Renal cortex interstitium (tissue), 15 donors: Measurements from ENCODE around the gene PPP1R2B. TPM values are rescaled to one million over a fixed set of nuclear protein-coding genes. Genes with fewer than 3 reads are reported as not detected.
"Not testable (repeated sequence)": the region's sequence is repeated elsewhere in the genome, so short reads cannot be mapped to it uniquely, and the experiment has no call there.

ENCODE experiments used
- DNase-seq, 11 donors: peaks; one replicate each; pipeline ENCODE4 v3.0.0-alpha.2; 2013; ENCODE audit warnings: low read depth in 9 of 11, low spot score in 4 of 11; ENCODE audit errors: extremely low read depth in 1 of 11
- long read RNA-seq, 16 experiments: transcript quantifications; one replicate each; lab custom pipeline, GENCODE V29; 2026
- polyA plus RNA-seq, 3 donors: library from polyadenylated mRNA; unstranded; fragments of 120-200 nt; gene quantifications; one replicate each; pipeline ENCODE4 v1.2.1, GENCODE V29; 2013; ENCODE audit not compliant: insufficient read length in 3 of 3

PPP1R2B gene
- under 1 TPM in 1 of 3 donors, not detected in 2; 0.08 TPM for polyA plus RNA-seq
- long read RNA-seq, donor 1 = 0 reads
- long read RNA-seq, donor 2, partial matches to known transcripts = 0 of 1 reads
- long read RNA-seq, donor 2, other reads (novel, unspliced or antisense) = 0 of 1 reads
- long read RNA-seq, donor 3, partial matches to known transcripts = 0 of 1 reads
- long read RNA-seq, donor 3, other reads (novel, unspliced or antisense) = 0 of 1 reads
- long read RNA-seq, donor 4 = 0 reads
- long read RNA-seq, donor 5 = 0 reads
- long read RNA-seq, donor 6 = 0 reads
- long read RNA-seq, donor 7, partial matches to known transcripts = 0 of 1 reads
- long read RNA-seq, donor 7, other reads (novel, unspliced or antisense) = 0 of 1 reads
- long read RNA-seq, donor 8 = 0 reads
- long read RNA-seq, donor 9 = 0 reads
- long read RNA-seq, donor 10 = 0 reads
- long read RNA-seq, donor 11, partial matches to known transcripts = 0 of 1 reads
- long read RNA-seq, donor 11, other reads (novel, unspliced or antisense) = 0 of 1 reads
- long read RNA-seq, donor 12 = 0 reads
- long read RNA-seq, donor 13 = 0 reads
- long read RNA-seq, donor 14 = 0 reads
- long read RNA-seq, donor 15, partial matches to known transcripts = 0 of 1 reads
- long read RNA-seq, donor 15, other reads (novel, unspliced or antisense) = 0 of 1 reads
- long read RNA-seq, donor 16 = 0 reads

- no peak for DNase-seq
Measured at GRCh38 chr5:156850206-156850751, at the start of gene PPP1R2B. Gene PPP1R2B, plus strand, starts transcription at chr5:156850295. Its CDS starts 268 bp downstream, at chr5:156850563.

GRCh38 chr5:156800929-156801328, 49.2 kb upstream of the PPP1R2B start:
- no peak for DNase-seq

GRCh38 chr5:156802501-156802900, 47.6 kb upstream of the PPP1R2B start:
- DNase-seq = no peak

GRCh38 chr5:156803404-156803803, 46.7 kb upstream of the PPP1R2B start:
- no peak for DNase-seq

- DNase-seq = no peak
Measured at GRCh38 chr5:156812959-156813358, 37.1 kb upstream of the PPP1R2B start.

- peak in 6 of 11 donors; percentile 3 to 13 (median 6) for DNase-seq
Measured at GRCh38 chr5:156815988-156816599, 34.0 kb upstream of the PPP1R2B start.

- DNase-seq = no peak
Measured at GRCh38 chr5:156819537-156819936, 30.6 kb upstream of the PPP1R2B start.

GRCh38 chr5:156819967-156820581, 30.0 kb upstream of the PPP1R2B start:
- no peak for DNase-seq

- no peak for DNase-seq
Measured at GRCh38 chr5:156824241-156824640, 25.9 kb upstream of the PPP1R2B start.

- peak in 10 of 11 donors; percentile 4 to 49 (median 33) for DNase-seq
Measured at GRCh38 chr5:156824800-156825199, 25.3 kb upstream of the PPP1R2B start.

GRCh38 chr5:156825688-156826087, 24.4 kb upstream of the PPP1R2B start:
- DNase-seq = no peak

- DNase-seq = no peak
Measured at GRCh38 chr5:156826150-156826549, 23.9 kb upstream of the PPP1R2B start.

- DNase-seq = no peak
Measured at GRCh38 chr5:156834916-156835315, 15.2 kb upstream of the PPP1R2B start.

- DNase-seq = no peak
Measured at GRCh38 chr5:156835905-156836304, 14.2 kb upstream of the PPP1R2B start.

GRCh38 chr5:156836846-156837245, 13.2 kb upstream of the PPP1R2B start:
- no peak for DNase-seq

GRCh38 chr5:156838961-156839360, 11.1 kb upstream of the PPP1R2B start:
- DNase-seq = no peak

- no peak for DNase-seq
Measured at GRCh38 chr5:156841737-156842136, 8.4 kb upstream of the PPP1R2B start.

- no peak for DNase-seq
Measured at GRCh38 chr5:156846914-156847313, 3.2 kb upstream of the PPP1R2B start.

GRCh38 chr5:156848447-156848846, 1.6 kb upstream of the PPP1R2B start:
- DNase-seq = not testable (repeated sequence)
